Activated CD8-positive, alpha-beta memory T cell treated with anti-CD3 and anti-CD28 coated beads, Interleukin-2, amount 50 U/mL, for 48 hours (primary cell): ENCODE data around the gene RUFY4.
"Not testable (repeated sequence)": the region's sequence is repeated elsewhere in the genome, so short reads cannot be mapped to it uniquely, and the experiment has no call there.

Source experiments
- DNase-seq: peaks from one replicate; pipeline ENCODE4 v3.0.0-alpha.2; 2020

The RUFY4 gene

DNA sequence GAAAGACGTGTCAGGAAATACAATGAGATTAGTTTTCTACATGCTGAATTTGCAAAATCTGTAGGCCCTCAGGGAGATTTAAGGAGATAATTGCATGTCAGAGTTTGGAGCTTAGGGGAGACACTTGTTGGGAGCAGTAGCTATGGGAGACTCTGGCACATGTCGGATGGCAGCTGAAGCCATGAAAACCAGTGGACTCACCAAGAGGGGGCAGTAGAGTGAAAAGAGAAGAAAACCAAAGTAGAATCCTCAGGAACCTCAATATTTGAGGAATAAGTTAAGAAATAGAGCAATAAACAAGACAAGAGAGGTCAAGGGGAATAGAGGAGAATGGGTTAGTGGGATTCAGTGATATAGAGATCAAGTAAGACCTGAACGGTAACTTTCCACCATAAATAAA, 24.8 kb downstream of the RUFY4 start:
- no peak for DNase-seq

DNA sequence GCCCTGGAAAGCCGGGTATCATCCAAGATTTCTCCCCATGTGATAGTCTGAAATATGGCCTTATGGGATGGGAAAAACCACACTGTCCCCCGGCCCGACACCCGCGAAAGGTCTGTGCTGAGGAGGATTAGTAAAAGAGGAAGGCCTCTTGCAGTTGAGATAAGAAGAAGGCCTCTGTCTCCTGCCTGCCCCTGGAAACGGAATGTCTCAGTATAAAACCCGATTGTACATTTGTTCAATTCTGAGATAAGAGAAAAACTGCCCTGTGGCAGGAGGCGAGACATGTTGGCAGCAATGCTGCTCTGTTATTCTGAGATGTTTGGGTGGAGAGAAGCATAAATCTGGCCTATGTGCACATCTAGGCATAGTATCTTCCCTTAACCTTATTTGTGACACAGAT, 26.8 kb downstream of the RUFY4 start:
- DNase-seq = no peak

DNA sequence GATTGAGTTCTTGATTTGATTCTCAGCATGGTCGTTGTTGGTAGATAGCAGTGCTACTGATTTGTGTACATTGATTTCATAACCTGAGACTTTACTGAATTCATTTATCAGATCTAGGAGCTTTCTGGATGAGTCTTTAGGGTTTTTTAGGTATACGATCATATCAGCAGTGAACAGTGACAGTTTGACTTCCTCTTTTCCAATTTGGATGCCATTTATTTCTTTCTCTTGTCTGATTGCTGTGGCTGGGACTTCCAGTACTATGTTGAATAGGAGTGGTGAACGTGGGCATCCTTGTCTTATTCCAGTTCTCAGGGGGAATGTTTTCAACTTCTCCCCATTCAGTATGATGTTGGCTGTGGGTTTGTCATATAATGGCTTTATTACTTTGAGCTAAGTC, 28.9 kb downstream of the RUFY4 start:
- no peak for DNase-seq

DNA sequence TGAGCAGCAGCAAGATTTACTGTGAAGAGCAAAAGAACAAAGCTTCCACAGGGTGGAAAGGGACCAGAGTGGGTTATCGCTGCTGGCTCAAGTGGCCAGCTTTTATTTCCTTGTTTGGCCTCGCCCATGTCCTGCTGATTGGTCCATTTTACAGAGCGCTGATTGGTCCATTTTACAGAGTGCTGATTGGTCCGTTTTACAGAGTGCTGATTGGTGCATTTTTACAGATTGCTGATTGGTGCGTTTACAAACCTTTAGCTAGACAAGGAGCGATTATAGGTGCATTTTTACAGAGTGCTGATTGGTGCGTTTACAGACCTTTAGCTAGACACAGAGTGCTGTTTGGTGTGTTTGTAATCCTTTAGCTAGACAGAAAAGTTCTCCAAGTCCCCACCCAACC, 39.8 kb downstream of the RUFY4 start:
- not testable (repeated sequence) for DNase-seq

DNA sequence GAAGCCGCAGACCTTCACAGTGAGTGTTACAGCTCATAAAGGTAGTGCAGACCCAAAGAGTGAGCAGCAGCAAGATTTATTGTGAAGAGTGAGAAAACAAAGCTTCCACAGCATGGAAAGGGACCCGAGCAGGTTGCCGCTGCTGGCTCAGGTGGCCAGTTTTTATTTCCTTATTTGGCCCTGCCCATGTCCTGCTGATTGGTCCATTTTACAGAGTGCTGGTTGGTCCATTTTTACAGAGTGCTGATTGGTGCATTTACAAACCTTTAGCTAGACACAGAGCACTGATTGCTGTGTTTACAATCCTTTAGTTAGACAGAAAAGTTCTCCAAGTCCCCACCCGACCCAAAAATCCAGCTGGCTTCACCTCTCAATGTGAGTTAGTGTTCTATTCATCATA, 52.7 kb downstream of the RUFY4 start:
- not testable (repeated sequence) for DNase-seq

DNA sequence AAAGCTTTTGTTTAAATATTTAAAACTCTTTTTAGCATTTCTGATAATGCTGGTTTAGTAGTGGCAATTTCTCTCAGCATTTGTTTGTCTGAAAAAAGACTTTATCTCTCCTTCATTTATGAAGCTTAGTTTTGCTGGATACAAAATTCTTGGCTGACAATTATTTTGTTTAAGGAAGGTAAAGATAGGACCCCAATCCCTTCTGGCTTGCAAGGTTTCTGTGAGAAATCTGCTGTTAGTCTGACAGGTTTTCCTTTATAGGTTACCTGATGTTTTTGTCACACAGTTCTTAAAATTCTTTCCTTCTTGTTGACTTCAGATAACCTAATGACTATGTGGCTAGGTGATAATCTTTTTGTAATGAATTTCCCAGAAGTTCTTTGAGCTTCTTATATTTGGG, 53.2 kb downstream of the RUFY4 start:
- DNase-seq = not testable (repeated sequence)

DNA sequence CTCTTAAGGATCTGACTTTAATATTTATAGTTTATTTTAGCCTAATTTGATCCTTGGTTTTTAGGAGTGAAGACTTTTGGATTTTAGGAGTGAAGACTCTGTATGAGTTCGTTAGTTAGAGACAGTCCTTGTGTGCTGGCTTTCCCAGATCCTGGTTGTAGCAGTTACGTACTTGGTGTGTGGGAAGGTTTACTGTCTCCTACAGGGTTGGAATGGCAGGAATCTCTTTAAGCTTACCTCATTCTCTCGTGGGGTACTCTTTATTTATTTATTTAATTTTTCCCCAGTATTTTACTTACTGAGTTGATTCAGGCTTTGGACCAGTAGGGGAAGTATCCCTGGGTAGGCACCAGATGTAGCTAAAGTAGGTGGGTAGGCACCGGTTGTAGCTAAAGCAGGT, 54.9 kb downstream of the RUFY4 start:
- no peak for DNase-seq

DNA sequence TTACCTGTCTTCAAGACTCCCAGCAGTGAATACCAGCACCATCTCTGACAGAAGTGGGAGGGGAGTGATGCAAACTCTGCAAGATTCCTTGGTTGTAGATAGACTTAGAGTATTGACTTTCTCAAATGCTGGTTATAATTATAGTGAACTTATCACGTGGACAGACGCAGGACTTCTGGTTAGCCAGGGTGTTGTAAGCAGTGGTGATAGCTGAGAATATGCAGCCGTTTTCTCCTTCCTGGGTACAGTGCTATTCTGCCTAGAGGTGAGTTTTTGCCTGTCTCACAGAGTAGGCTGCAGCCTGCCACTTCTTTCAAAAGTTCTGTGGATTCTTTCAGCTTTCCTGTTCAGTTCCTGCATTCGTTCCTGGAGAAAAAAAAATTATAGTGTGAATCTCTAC, 56.0 kb downstream of the RUFY4 start:
- DNase-seq = no peak

DNA sequence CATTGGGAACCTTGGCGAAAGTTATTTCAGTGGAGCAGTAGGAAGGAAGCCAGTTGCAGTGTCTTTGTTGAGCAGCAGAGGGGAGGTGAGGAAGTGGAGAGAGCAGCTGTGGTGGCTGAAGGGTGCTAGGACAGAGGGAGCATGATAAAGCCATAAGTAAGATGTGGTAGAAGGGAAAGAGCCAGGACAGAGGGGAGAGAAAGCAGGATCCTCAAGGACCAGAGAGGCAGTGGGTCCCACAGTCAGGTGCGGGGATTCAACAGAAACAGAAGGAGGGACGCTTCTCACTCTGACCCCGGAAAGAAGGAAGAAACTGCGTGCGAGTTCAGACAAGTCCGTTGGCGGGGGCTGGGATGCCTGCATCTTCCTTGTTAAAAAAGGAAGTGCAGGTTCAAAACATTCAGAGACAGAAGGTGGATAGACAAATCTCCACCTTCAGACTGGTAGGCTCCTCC, 56.6 kb downstream of the RUFY4 start, which contains the start of gene CXCR2:
TSS of gene CXCR2 (plus strand) at position 403 of the 455 bp plus-strand sequence. CDS start 8,774 bp downstream, outside the sequence.
- DNase-seq = no peak

DNA sequence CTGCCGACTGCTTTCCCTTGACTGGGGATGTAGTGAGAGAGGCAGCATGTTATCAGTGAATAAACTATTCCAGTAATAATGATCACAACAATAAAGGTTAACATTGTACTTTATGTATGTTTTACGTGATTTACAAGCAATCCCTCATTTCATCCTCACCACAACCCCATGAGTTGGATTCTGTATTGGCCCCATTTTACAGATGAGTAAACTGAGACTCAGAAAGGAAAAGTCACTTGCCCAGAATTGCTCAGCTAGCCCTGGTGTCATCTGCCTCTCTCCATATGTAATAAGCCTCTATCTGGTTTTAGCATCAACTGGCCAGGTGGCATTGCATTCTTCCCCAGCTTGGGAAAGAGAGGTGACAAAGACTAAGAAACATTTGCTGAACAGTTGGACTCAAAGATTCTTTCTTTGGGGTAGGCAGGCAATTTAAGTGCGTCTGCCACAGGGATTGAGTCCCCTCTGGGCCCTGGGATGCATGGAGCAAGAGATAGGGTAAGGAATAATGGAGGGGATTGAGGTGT, 58.9 kb downstream of the RUFY4 start:
- DNase-seq = no peak

DNA sequence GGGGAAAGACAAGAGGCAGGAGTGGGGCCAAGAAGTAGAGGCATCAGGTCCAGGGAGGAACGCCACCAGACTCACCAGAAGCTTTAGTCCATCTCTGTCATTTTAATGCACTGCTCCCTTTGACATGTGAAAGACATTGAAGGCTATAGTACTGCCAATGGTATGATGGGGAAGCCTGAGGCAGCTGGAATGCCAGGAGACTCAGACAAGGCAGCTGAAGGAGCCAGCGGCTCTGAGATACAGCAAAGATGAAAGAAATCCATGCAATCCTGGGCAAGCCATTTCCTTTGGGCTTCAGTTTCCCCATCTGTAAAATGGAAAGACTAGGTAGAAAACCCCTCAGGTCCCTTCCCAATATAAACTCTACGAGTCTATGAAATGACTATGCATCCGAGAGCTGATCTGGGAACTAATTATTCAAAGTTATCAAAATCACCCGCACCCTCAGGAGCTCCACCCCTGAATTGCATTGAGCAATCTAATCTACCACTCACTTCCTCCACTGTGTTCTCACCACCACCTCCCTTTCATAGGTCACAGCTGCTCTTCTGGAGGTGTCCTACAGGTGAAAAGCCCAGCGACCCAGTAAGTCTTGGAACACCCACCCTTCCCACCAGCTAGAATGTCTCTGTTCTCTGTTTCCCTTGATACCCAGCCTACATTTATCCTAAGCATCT, 59.9 kb downstream of the RUFY4 start:
- DNase-seq = no peak

DNA sequence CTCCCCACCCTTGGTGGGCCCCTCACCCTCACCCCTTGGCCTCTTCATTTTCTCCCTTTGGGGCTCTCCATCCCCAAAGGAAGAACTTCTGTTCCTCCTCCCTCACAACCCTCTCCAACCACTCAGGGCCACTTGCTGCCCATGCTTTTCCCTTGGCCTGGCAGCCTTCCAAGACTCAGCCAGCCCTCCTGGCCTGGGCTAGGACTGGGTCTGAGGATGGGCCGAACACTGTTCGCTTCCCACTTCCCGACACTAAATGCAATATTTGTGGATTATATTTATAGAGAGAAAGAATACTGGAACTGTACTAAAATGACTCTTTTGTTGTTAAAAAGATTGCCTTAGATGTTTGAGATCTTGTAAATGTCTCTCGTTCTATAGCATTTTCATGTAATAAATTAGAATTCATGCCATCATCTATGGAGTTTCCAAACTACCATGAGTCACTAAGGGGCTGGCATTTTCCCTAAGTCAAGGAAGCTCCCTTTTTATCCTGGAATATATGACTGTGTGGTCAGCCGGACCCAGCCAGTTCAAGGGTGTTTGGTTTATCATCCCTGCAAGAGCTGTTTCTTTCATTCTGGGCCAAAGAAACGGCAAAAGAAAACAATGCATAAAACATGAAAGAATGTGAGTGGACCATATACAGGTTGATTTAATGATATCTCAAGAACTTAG, 60.5 kb downstream of the RUFY4 start:
- no peak for DNase-seq

DNA sequence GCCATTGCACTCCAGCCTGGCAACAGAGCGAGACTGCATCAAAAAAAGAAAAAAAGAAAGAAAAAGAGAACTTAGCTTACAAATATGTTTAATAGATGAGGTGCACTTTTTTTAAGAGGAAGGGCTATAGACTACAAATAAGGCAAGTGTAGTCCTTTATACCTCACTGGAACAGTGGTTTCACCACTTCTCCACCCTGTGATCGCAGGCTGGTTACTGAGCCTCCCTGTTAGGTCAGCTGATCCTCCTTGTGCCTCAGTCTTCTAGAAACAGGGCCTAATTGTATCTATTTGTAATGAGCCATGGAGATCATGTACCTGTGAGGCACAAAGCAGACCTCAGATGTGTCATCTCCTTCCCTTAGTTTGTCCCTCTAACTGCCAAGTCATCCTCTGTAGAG, 61.3 kb downstream of the RUFY4 start:
- no peak for DNase-seq

DNA sequence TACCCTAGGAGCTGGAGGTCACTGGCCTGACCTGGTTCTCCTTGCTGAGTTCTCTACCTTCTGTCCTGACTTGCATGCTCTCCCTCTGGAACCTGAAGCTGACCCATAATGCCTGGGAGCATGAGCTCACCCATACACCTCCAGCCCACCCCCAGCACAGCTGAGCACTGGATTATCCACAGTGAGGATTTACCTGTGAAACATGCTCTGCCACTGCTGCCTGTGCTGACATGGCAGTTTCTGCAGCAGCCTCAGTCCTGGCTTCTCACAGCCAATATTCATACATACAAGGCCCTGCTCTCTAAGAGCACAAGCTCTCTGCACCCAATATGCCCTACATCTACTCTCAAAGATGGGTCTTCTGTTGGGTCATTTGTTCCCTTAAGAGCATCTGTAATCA, 61.8 kb downstream of the RUFY4 start:
- DNase-seq = no peak

DNA sequence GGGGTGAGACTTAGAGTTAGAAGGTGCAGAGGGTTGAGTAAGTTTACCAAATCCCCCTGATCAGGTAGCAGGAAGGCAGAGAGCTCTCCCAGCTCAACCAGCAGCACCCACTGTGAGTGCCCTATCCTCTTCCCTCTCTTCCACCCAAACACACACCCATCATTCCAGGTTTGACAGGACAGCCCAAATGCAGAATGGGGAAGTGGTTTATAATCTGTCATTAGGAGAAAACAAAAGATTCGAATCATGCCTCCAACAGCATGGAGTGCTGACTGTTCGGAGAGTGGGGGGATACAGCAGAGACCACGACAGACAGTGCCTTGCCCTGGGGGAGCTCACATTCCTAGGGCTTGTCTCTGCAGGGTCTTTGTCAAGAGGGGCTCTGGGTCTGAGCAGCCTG, 68.5 kb downstream of the RUFY4 start:
- DNase-seq = no peak

DNA sequence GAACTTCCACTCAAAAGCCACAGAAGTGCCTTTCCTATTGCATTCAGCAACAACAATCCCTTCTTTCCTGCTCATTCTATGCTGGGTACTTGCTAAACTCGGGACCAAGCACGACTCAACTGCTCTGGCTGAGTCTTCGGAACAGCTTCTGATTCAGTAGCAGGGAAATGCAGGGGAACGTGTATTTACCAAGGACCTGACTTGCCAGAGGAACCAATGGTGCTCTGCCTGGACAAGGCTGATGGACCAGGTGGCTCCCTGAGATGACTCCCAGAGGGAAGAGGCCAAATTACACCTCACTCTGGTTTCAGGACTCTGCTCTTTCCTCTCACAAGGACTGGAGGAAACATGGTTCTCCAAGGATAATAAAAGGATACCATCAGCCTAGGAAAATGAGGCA, 69.0 kb downstream of the RUFY4 start:
- no peak for DNase-seq
